ENCODE data around the gene GAS6.

DNA sequence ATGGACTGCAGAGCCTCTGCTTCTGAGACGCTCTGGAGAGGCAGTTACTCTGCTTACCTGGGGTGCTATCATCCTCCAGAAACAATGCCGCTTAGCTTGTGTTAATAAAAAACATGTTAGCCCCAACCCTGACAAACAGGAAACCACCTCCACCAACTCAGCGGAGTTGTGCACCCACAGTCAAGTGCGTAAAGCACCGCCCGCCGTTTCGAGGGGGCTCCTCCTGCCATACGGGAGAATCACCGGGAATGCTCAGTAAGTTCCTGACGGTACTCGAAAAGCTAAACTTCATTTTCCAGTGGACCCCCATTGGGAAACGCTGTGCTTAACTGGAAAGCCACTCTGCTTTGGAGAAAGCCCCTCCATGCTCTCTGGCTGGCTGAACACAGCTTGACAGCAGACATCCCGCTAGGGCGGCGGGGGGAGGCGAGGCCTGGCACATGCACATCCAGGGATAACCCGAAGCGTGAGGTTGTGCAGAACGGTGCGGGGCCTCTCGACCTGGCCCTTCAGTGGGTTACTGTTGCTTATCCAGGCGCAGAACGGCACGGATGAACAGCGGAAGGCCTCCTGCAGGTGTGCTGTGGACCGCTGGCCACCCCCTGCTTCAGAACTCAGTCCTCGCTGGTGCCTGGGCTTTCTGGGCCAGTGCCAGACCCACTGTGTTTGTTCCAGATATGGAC, 17.1 kb downstream of the GAS6 start:
- no peak for TF ChIP-seq EZH2 (IDR thresholded peaks at IDR 0.05; ENCODE audit: insufficient read depth, poor library complexity, severe bottlenecking)
- no peak for TF ChIP-seq EZH2phosphoT487 (IDR thresholded peaks at IDR 0.05; ENCODE audit: insufficient read depth, low read depth)

Data from GM23248 (cell line).